Skin epidermis (tissue), 12 donors: ENCODE data around the gene NLK.
"Not testable (repeated sequence)": the region's sequence is repeated elsewhere in the genome, so short reads cannot be mapped to it uniquely, and the experiment has no call there.

Experiments
- H3K27ac ChIP-seq, 21 experiments: fragments of 200-600 bp; sonication (generic) in 11 of 21; one replicate each; pipeline ENCODE4 v1.5.0; 2020; ENCODE audit warnings: mild to moderate bottlenecking in 3 of 21, inconsistent platforms in 2 of 21, moderate library complexity in 2 of 21
- H3K4me3 ChIP-seq, 7 experiments: fragments of 200-600 bp; sonication (generic) in 2 of 7; one replicate each; pipeline ENCODE4 v1.5.0; 2020; ENCODE audit warnings: inconsistent platforms in 2 of 7, mild to moderate bottlenecking in 2 of 7, moderate library complexity in 1 of 7

Gene NLK

GRCh38 chr17:28069061-28069460 lies 26.6 kb downstream of the NLK start:
- H3K4me3 ChIP-seq, result no peak overlapping the region
- H3K27ac ChIP-seq, result no peak overlapping the region

GRCh38 chr17:28071179-28071578 lies 28.7 kb downstream of the NLK start:
- Histone ChIP-seq H3K4me3 (no peak overlapping the region), H3K27ac (no peak overlapping the region)

GRCh38 chr17:28071891-28072606 lies 29.6 kb downstream of the NLK start:
- Histone ChIP-seq H3K4me3 (no peak overlapping the region), H3K27ac (no peak overlapping the region)

- no peak overlapping the region for H3K4me3 ChIP-seq
- H3K27ac ChIP-seq, result no peak overlapping the region
Observed at GRCh38 chr17:28072936-28073533, 30.6 kb downstream of the NLK start.

GRCh38 chr17:28074010-28074409 lies 31.5 kb downstream of the NLK start:
- Histone ChIP-seq H3K4me3 (no peak overlapping the region), H3K27ac (no peak overlapping the region)

- H3K4me3 ChIP-seq, result no peak overlapping the region
- no peak overlapping the region for H3K27ac ChIP-seq
Observed at GRCh38 chr17:28076144-28076543, 33.7 kb downstream of the NLK start.

GRCh38 chr17:28077140-28077539 lies 34.7 kb downstream of the NLK start:
- not testable (repeated sequence) for H3K4me3 ChIP-seq, H3K27ac ChIP-seq

GRCh38 chr17:28078341-28079229 lies 36.1 kb downstream of the NLK start:
- no peak overlapping the region for H3K27ac ChIP-seq
- H3K4me3 ChIP-seq, result no peak overlapping the region

GRCh38 chr17:28081467-28081866 lies 39.0 kb downstream of the NLK start:
- no peak overlapping the region for H3K27ac ChIP-seq
- no peak overlapping the region for H3K4me3 ChIP-seq

GRCh38 chr17:28085766-28086165 lies 43.3 kb downstream of the NLK start:
- Histone ChIP-seq H3K27ac (no peak overlapping the region), H3K4me3 (no peak overlapping the region)

- no peak overlapping the region for H3K27ac ChIP-seq
- H3K4me3 ChIP-seq, result no peak overlapping the region
Observed at GRCh38 chr17:28086519-28086918, 44.0 kb downstream of the NLK start.

- H3K4me3 ChIP-seq, result no peak overlapping the region
- no peak overlapping the region for H3K27ac ChIP-seq
Observed at GRCh38 chr17:28087743-28088142, 45.3 kb downstream of the NLK start.

GRCh38 chr17:28090551-28090950 lies 48.1 kb downstream of the NLK start:
- no peak overlapping the region for H3K27ac ChIP-seq
- no peak overlapping the region for H3K4me3 ChIP-seq

- H3K27ac ChIP-seq, result no peak overlapping the region
- H3K4me3 ChIP-seq, result no peak overlapping the region
Observed at GRCh38 chr17:28092088-28092487, 49.6 kb downstream of the NLK start.

- no peak overlapping the region for H3K4me3 ChIP-seq
- H3K27ac ChIP-seq, result no peak overlapping the region
Observed at GRCh38 chr17:28093999-28094716, 51.7 kb downstream of the NLK start.

GRCh38 chr17:28096756-28097155 lies 54.3 kb downstream of the NLK start:
- H3K4me3 ChIP-seq, result no peak overlapping the region
- H3K27ac ChIP-seq, result no peak overlapping the region

- no peak overlapping the region for H3K4me3 ChIP-seq
- no peak overlapping the region for H3K27ac ChIP-seq
Observed at GRCh38 chr17:28097254-28097653, 54.8 kb downstream of the NLK start.

GRCh38 chr17:28097901-28098300 lies 55.4 kb downstream of the NLK start:
- Histone ChIP-seq H3K4me3 (no peak overlapping the region), H3K27ac (no peak overlapping the region)

- H3K4me3 ChIP-seq, H3K27ac ChIP-seq: not testable (repeated sequence)
Observed at GRCh38 chr17:28098591-28098990, 56.1 kb downstream of the NLK start.

GRCh38 chr17:28100251-28100650 lies 57.8 kb downstream of the NLK start:
- Histone ChIP-seq H3K4me3 (no peak overlapping the region), H3K27ac (no peak overlapping the region)
